SK-N-SH (cell line): Measurements from ENCODE around the gene HECW1. TPM values are rescaled to one million over a fixed set of nuclear protein-coding genes. Genes with fewer than 3 reads are reported as not detected.

Source experiments
- CTCF ChIA-PET: fragments of 300-600, 350-600 bp; formaldehyde crosslinking; extraction: SDS; loops from one replicate; lab custom pipeline; 2021; lab: Yijun Ruan, JAX
- POLR2A ChIA-PET: fragments of 350-600 bp; sonication (Branson Sonifier 250); formaldehyde crosslinking; extraction: SDS; loops from one replicate; lab custom pipeline; 2020; ENCODE audit warnings: antibody characterized with exemption, inconsistent platforms; lab: Yijun Ruan, JAX
- DNase-seq: peaks from one replicate; pipeline ENCODE4 v3.0.0; 2012
- H2AFZ ChIP-seq: fragments of 200-600 bp; sonication (generic); 2 replicates; pipeline ENCODE4 v1.8.1; 2016; ENCODE audit warnings: antibody characterized with exemption, mild to moderate bottlenecking, low read depth
- H3F3A ChIP-seq: fragments of 200-600 bp; sonication (generic); replicated peaks from 2 replicates; pipeline ENCODE3; 2016; ENCODE audit warnings: antibody characterized with exemption, mild to moderate bottlenecking; ENCODE audit not compliant: insufficient read depth
- H3K27ac ChIP-seq, 2 experiments: fragments of 200-500 bp in 1 of 2; fragments of 200-600 bp in 1 of 2; sonication (Bioruptor generic) in 1 of 2; sonication (generic), shearing (Covaris generic) in 1 of 2; 2 replicates each; pipeline versions ENCODE4 v1.5.1 to v1.6.1; 2014 to 2016; ENCODE audit warnings: low read depth in 2 of 2, inconsistent platforms in 1 of 2, low read length in 1 of 2, mild to moderate bottlenecking in 1 of 2, mixed read lengths in 1 of 2
- H3K27me3 ChIP-seq: fragments of 200-600 bp; sonication (generic), shearing (Covaris generic); 2 replicates; pipeline ENCODE4 v1.6.1; 2016; ENCODE audit warnings: mixed run types; ENCODE audit not compliant: insufficient read depth
- H3K36me3 ChIP-seq, 2 experiments: fragments of 200-500 bp in 1 of 2; fragments of 200-600 bp in 1 of 2; sonication (Bioruptor generic) in 1 of 2; sonication (generic) in 1 of 2; replicated peaks in 1 of 2; 2 replicates each; pipeline versions ENCODE3 to v1.5.1; 2014 to 2016; ENCODE audit warnings: low read length in 1 of 2, mild to moderate bottlenecking in 1 of 2; ENCODE audit not compliant: insufficient read depth in 2 of 2, control insufficient read depth in 1 of 2
- H3K4me1 ChIP-seq, 2 experiments: fragments of 200-500 bp in 1 of 2; fragments of 200-600 bp in 1 of 2; sonication (Bioruptor generic) in 1 of 2; sonication (generic), shearing (Covaris generic) in 1 of 2; 2 replicates each; pipeline versions ENCODE4 v1.5.1 to v1.6.1; 2014 to 2016; ENCODE audit warnings: low read depth in 1 of 2, low read length in 1 of 2, mixed run types in 1 of 2; ENCODE audit not compliant: insufficient read depth in 2 of 2, control insufficient read depth in 1 of 2
- H3K4me2 ChIP-seq: fragments of 200-600 bp; sonication (generic), shearing (Covaris generic); 2 replicates; pipeline ENCODE4 v1.6.1; 2017; ENCODE audit warnings: mixed run types
- H3K4me3 ChIP-seq, 2 experiments: fragments of 200-500 bp in 1 of 2; fragments of 200-600 bp in 1 of 2; sonication (Bioruptor generic) in 1 of 2; sonication (generic), shearing (Covaris generic) in 1 of 2; 2 replicates each; pipeline versions ENCODE4 v1.5.1 to v1.8.1; 2014 to 2016; ENCODE audit warnings: low read depth in 2 of 2, inconsistent platforms in 1 of 2, low read length in 1 of 2, mild to moderate bottlenecking in 1 of 2, mixed read lengths in 1 of 2, moderate library complexity in 1 of 2
- H3K79me2 ChIP-seq: fragments of 200-600 bp; sonication (generic); 2 replicates; pipeline ENCODE4 v1.8.1; 2017; ENCODE audit warnings: mild to moderate bottlenecking; ENCODE audit not compliant: insufficient read depth
- H3K9ac ChIP-seq: fragments of 200-600 bp; sonication (generic); 2 replicates; pipeline ENCODE4 v1.6.1; 2017; ENCODE audit warnings: mixed run types
- H3K9me2 ChIP-seq: fragments of 200-600 bp; sonication (generic); 2 replicates; pipeline ENCODE4 v1.6.1; 2017; ENCODE audit warnings: mixed run types
- H3K9me3 ChIP-seq: fragments of 200-600 bp; sonication (generic); 2 replicates; pipeline ENCODE4 v1.6.1; 2017; ENCODE audit warnings: mixed run types, mild to moderate bottlenecking, moderate library complexity
- H4K20me1 ChIP-seq: fragments of 200-600 bp; sonication (generic); 2 replicates; pipeline ENCODE4 v1.6.1; 2017; ENCODE audit warnings: mild to moderate bottlenecking, mixed run types; ENCODE audit not compliant: insufficient read depth
- CHD2 ChIP-seq: fragments of 150-350 bp; IDR thresholded peaks from 2 replicates; pipeline ENCODE4 v1.6.1; 2018; ENCODE audit warnings: low read length; ENCODE audit not compliant: partially characterized antibody
- ELF1 ChIP-seq: IDR thresholded peaks from 2 replicates; pipeline ENCODE4 v1.4.0; 2012
- EP300 ChIP-seq, 2 experiments: IDR thresholded peaks; 2 replicates each; pipeline versions ENCODE4 v1.4.0 to v1.6.1; 2012; ENCODE audit warnings: borderline replicate concordance in 1 of 2, low read depth in 1 of 2, low read length in 1 of 2
- EZH2phosphoT487 ChIP-seq: fragments of 200-600 bp; sonication (generic); IDR thresholded peaks from 2 replicates; pipeline ENCODE4 v1.6.1; 2017; ENCODE audit warnings: low read depth, mixed run types, mild to moderate bottlenecking, antibody characterized with exemption, moderate library complexity, borderline replicate concordance
- FOSL2 ChIP-seq: IDR thresholded peaks from 2 replicates; pipeline ENCODE4 v1.4.0; 2012; ENCODE audit warnings: low read depth, mild to moderate bottlenecking, moderate library complexity, borderline replicate concordance
- FOXJ3 ChIP-seq: sonication (generic); formaldehyde crosslinking; IDR thresholded peaks from 2 replicates; pipeline ENCODE4 v1.5.1; 2020; ENCODE audit warnings: mild to moderate bottlenecking, missing genetic modification reagents
- GABPA ChIP-seq: IDR thresholded peaks from 2 replicates; pipeline ENCODE4 v1.4.0; 2012; ENCODE audit warnings: low read depth, mild to moderate bottlenecking
- GATA2 ChIP-seq: sonication (generic); formaldehyde crosslinking; IDR thresholded peaks from 2 replicates; pipeline ENCODE4 v1.5.0; 2020; ENCODE audit warnings: mild to moderate bottlenecking, missing genetic modification reagents
- IRF3 ChIP-seq: fragments of 150-350 bp; IDR thresholded peaks from 2 replicates; pipeline ENCODE4 v1.6.1; 2016; ENCODE audit warnings: mild to moderate bottlenecking, low read depth, low read length
- JUND ChIP-seq: IDR thresholded peaks from 2 replicates; pipeline ENCODE4 v1.4.0; 2012
- MXI1 ChIP-seq: IDR thresholded peaks from 2 replicates; pipeline ENCODE4 v1.6.1; 2012; ENCODE audit warnings: mild to moderate bottlenecking, low read depth, low read length, improper control_type of control experiment
- NRF1 ChIP-seq: IDR thresholded peaks from 2 replicates; pipeline ENCODE4 v1.6.1; 2012; ENCODE audit warnings: low read depth, mild to moderate bottlenecking, low read length
- PBX3 ChIP-seq: IDR thresholded peaks from 2 replicates; pipeline ENCODE4; 2012
- POLR2AphosphoS5 ChIP-seq: IDR thresholded peaks from 2 replicates; pipeline ENCODE4 v1.6.1; 2012; ENCODE audit warnings: low read depth, low read length
- RCOR1 ChIP-seq: fragments of 150-350 bp; IDR thresholded peaks from 2 replicates; pipeline ENCODE4 v1.6.1; 2017; ENCODE audit warnings: antibody characterized with exemption, low read length
- SIN3A ChIP-seq: IDR thresholded peaks from 2 replicates; pipeline ENCODE4 v1.6.1; 2012; ENCODE audit warnings: low read depth, mild to moderate bottlenecking, low read length, moderate library complexity, borderline replicate concordance
- TAF1 ChIP-seq: IDR thresholded peaks from 2 replicates; pipeline ENCODE4 v1.6.1; 2012; ENCODE audit warnings: low read depth, mild to moderate bottlenecking, low read length, moderate library complexity, borderline replicate concordance
- USF1 ChIP-seq: IDR thresholded peaks from 2 replicates; pipeline ENCODE4 v1.4.0; 2012; ENCODE audit warnings: low read depth, borderline replicate concordance
- USF2 ChIP-seq: fragments of 150-350 bp; IDR thresholded peaks from 2 replicates; pipeline ENCODE4 v1.6.1; 2017; ENCODE audit warnings: antibody characterized with exemption, low read length, low read depth, borderline replicate concordance
- YY1 ChIP-seq: IDR thresholded peaks from 2 replicates; pipeline ENCODE4 v1.4.0; 2012; ENCODE audit warnings: low read depth, mild to moderate bottlenecking
- WGBS: methylation state at CpG from one replicate; pipeline ENCODE4 v1.1.6; 2017; ENCODE audit warnings: low lambda C conversion rate; 5-methylcytosine and 5-hydroxymethylcytosine counted together
- polyA plus RNA-seq, 3 experiments: library from polyadenylated mRNA; depleted of rRNA; stranded (reverse); fragments of >200 nt; gene quantifications; 2 replicates each; pipeline ENCODE4 v1.2.3, GENCODE V29; 2012

The HECW1 gene
- polyA plus RNA-seq, 1 of the 3 experiments (the other 2 are of a cell fraction): not detected

- no peak for DNase-seq
- Histone ChIP-seq H3K9me3 (no peaks in the 10 kb centered on the region), H3K27ac (no peak overlapping the region), H3K79me2 (no peaks in the 10 kb centered on the region), H4K20me1 (no peaks in the 10 kb centered on the region), H3K4me1 (no peaks in the 10 kb centered on the region), H3K27me3 (no peaks in the 10 kb centered on the region), H3K4me2 (no peak overlapping the region), H3K4me3 (no peak overlapping the region), H3F3A (no peaks in the 10 kb centered on the region), H3K9me2 (no peaks in the 10 kb centered on the region), H2AFZ (no peak overlapping the region), H3K9ac (no peak overlapping the region), H3K36me3 (no peaks in the 10 kb centered on the region)
- CTCF ChIA-PET: interaction anchor here (0.6 to 1.8 kb wide), 3 partner anchors 47 to 69 kb away, joined by 3 to 7 read pairs (median 3); no protein-coding TSS in a partner anchor
- WGBS: 24% methylated on average over 2 of the region's 2 CpGs
- TF ChIP-seq EZH2phosphoT487 (no peak), USF1 (no peak)
- POLR2A ChIA-PET: no interaction called here
Observed at GRCh38 chr7:43385309-43385680, 272.8 kb downstream of the HECW1 start.

- ChIA-PET CTCF (interaction anchor here (1.0 to 1.8 kb wide), 2 partner anchors 47 to 53 kb away, joined by 3 to 7 read pairs; no protein-coding TSS in a partner anchor), POLR2A (no interaction called here)
- Histone ChIP-seq H3K36me3 (no peaks in the 10 kb centered on the region), H3K9me2 (no peaks in the 10 kb centered on the region), H4K20me1 (no peaks in the 10 kb centered on the region), H3K4me1 (no peaks in the 10 kb centered on the region), H3K9ac (no peak overlapping the region), H3F3A (no peaks in the 10 kb centered on the region), H3K4me2 (no peak overlapping the region), H3K27me3 (no peaks in the 10 kb centered on the region), H2AFZ (no peak overlapping the region), H3K4me3 (no peak overlapping the region), H3K27ac (no peak overlapping the region), H3K9me3 (no peaks in the 10 kb centered on the region), H3K79me2 (no peaks in the 10 kb centered on the region)
- 42% methylated on average over 2 of the region's 2 CpGs for WGBS
- TF ChIP-seq ELF1: no peak
- TF ChIP-seq USF2: no peak
- TF ChIP-seq MXI1: no peak
- no peak for TF ChIP-seq GABPA
- TF ChIP-seq CHD2: no peak
- TF ChIP-seq IRF3: no peak
- TF ChIP-seq PBX3: no peak
- no peak for TF ChIP-seq EZH2phosphoT487
- no peak for TF ChIP-seq RCOR1
- no peak for TF ChIP-seq SIN3A
- no peak for TF ChIP-seq YY1
- no peak for TF ChIP-seq FOSL2
- TF ChIP-seq GATA2 (CRISPR knock-in tag): no peak
- no peak for TF ChIP-seq TAF1
- no peak for TF ChIP-seq JUND
- no peak for TF ChIP-seq NRF1
- TF ChIP-seq EP300 (IDR thresholded peaks at IDR 0.05; ENCODE audit: borderline replicate concordance in 1 of 2, low read depth in 1 of 2, low read length in 1 of 2): no peak
- TF ChIP-seq FOXJ3: no peak
- TF ChIP-seq POLR2AphosphoS5: no peak
- DNase-seq: no peak
Observed at GRCh38 chr7:43385856-43386255, 273.4 kb downstream of the HECW1 start.
